Measurements from ENCODE around the gene UBAP2L.
"Not testable (repeated sequence)": the region's sequence is repeated elsewhere in the genome, so short reads cannot be mapped to it uniquely, and the experiment has no call there.

UBAP2L gene

DNA sequence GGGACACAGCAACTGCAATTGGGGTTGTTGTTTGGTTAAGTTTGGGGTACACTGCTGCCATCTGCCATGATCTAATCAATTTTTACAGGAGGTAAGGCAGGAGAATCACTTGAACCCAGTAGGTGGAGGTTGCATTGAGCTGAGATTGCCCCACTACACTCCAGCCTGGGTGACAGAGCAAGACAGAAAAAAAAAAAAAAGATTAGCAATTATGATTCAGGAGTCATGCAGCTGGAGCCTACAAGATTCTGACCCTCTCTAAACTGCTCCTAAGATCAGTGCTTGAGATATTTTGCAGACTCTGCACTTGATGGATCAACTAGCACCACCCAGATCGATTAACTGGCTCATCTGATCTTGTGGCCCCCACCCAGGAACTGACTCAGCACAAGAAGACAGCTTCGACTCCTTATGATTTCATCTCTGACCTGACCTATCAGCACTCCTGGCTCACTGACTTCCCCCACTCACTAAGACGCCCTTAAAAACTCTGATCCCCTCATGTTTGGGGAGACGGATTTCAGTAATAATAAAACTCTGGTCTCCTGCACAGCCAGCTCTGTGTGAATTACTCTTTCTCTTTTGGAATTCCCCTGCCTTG lies 87.0 kb downstream of the UBAP2L start:
- DNase-seq (ENCODE audit: low read depth, low spot score), result not testable (repeated sequence)

DNA sequence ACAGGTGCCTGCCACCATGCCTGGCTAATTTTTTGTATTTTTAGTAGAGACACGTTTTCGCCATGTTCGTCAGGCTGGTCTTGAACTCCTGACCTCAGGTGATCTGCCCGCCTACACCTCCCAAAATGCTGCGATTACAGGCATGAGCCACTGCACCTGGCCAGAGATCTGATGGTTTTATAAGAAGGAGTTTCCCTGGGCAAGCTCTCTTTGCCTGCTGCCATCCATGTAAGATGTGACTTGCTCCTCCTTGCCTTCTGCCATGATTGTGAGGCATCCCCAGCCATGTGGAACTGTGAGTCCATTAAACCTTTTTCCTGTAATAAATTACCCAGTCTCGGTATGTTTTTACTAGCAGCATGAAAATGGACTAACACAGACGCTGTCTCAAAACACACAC lies 88.4 kb downstream of the UBAP2L start:
- DNase-seq (ENCODE audit: low read depth, low spot score), result not testable (repeated sequence)

DNA sequence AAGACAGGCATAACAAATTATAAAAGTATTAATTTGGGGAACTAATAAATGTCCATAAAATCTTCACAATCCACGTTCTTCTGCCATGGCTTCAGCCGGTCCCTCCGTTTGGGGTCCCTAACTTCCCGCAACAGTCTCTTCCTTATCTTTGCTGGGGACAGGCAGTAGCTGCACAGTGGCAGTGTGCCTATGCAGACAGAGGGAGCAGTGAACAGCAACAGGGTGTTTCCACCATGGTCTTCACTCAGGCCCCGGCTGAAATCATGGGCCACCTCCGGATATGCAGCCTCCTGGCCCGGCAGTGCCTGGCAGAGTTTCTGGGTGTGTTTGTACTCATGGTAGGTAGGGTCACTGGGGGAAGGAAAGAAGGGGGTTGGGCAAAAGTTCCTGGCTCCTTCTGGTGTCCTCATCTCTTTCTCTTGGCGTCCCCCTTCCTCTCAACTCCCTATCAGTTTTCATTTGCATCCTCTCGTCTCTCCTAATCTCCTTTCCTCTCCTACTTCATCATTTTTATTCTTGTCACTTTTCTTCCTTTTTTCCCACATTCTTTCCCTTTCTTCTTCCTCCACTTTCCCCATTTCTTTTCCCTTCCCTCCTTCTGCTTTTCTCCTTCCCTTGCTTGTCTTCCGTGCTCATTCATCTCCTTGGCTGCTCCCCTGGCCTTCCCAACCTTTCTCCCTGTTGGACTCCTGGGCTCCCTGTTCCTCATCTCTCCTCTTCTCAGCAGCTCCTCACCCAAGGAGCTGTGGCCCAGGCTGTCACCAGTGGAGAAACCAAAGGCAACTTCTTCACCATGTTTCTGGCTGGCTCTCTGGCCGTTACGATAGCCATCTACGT lies 91.7 kb downstream of the UBAP2L start:
- DNase-seq (ENCODE audit: low read depth, low spot score), result not testable (repeated sequence)

DNA sequence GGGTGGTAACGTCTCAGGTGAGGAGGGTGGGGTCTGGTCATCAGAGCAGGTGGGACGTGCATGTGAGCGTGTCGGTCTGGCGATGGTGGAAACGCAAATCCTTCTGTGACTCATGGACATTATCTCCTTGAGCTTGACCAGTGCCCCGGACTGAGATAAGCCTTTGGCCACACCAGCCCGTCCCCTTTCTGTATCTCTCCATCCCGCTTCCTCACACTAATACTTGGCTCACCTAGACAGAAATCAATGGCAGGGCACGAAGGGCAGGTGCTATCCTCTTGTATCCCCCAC lies 92.3 kb downstream of the UBAP2L start:
- DNase-seq (ENCODE audit: low read depth, low spot score), result no peak

DNA sequence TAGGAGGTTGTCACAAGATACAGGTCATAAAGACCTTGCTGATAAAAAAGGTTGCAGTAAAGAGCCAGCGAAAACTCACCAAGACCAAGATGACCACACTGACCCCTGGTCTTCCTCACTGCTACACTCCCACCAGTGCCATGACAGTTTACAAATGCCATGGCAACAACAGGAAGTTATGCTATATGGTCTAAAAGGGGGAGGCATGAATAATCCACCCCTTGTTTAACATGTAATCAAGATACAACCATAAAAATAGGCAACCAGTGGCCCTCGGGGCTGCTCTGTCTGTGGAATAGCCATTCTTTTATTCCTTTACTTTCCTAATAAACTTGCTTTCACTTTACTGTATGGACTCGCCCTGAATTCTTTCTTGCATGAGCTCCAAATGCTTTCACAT lies 93.5 kb downstream of the UBAP2L start:
- DNase-seq (ENCODE audit: low read depth, low spot score), result not testable (repeated sequence)

DNA sequence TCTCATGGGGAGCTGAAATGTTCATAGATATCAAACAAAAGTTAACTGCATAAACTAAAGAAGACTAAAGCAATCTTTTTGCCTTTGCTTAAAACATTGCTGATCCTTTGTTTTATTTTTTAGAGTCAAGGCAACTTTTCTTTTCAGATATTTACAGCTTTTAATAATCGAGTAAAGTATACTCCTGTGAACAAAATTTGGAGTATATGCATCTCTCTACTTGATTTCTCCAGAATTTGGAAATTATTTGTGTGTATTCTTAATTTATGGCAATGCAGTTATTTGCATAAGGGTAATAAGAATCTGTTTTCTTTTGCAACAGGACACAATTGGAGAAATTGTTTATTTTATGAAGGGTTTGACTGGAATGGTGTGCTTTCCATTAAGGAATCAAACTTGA lies 95.9 kb downstream of the UBAP2L start:
- no peak for DNase-seq (ENCODE audit: low read depth, low spot score)

DNA sequence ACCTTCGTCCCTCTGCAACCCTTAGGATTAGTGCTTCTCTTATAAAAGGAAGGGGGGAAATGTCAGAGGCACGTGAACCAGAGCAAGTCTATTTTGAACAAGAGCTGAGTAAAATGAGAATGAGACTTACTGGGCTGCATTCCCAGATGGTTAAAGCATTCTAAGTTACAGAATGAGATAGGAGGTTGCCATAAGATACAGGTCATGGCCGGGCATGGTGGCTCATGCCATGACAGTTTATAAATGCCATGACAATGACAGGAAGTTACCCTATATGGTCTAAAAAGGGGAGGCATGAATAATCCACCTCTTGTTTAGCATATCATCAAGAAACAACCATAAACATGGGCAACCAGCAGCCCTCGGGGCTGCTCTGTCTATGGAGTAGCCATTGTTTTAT lies 97.6 kb downstream of the UBAP2L start:
- no peak for DNase-seq (ENCODE audit: low read depth, low spot score)

Data from ELF-1 (cell line).